PC-9 (cell line): ENCODE measurements around the gene FAAH. TPM values are rescaled to one million over a fixed set of nuclear protein-coding genes. Genes with fewer than 3 reads are reported as not detected.

Experiments used
- BruUV-seq: library from RNA; stranded (reverse); fragments of 400-500 nt; replicated peaks from 2 replicates; lab custom pipeline; 2021; lab: Mats Ljungman, UMichigan
- CTCF ChIA-PET: fragments of 300-600 bp; sonication (Branson Sonifier 250); formaldehyde crosslinking; loops from one replicate; lab custom pipeline; 2022; ENCODE audit warnings: antibody characterized with exemption; lab: Charles Lee
- POLR2A ChIA-PET: fragments of 300-600 bp; sonication (Branson Sonifier 250); formaldehyde crosslinking; loops from one replicate; lab custom pipeline; 2022; ENCODE audit warnings: antibody characterized with exemption; ENCODE audit not compliant: unreplicated experiment; lab: Charles Lee
- DNase-seq, 2 experiments: peaks; one replicate each; pipeline versions ENCODE4 v3.0.0 to v3.0.0-alpha.2; 2015 to 2022; ENCODE audit warnings: mixed read lengths in 1 of 2
- H2AFZ ChIP-seq: fragments of 200-600 bp; sonication (generic); 2 replicates; pipeline ENCODE4 v1.8.1; 2017; ENCODE audit warnings: antibody characterized with exemption
- H3F3A ChIP-seq: fragments of 200-600 bp; sonication (generic); 2 replicates; pipeline ENCODE4 v1.8.1; 2017; ENCODE audit warnings: antibody characterized with exemption, mild to moderate bottlenecking, low read depth; ENCODE audit not compliant: insufficient read depth
- H3K27ac ChIP-seq: fragments of 200-600 bp; sonication (generic); 2 replicates; pipeline ENCODE4 v1.6.1; 2016; ENCODE audit warnings: mixed run types
- H3K27me3 ChIP-seq: fragments of 200-600 bp; sonication (generic); 2 replicates; pipeline ENCODE4 v1.6.1; 2016; ENCODE audit warnings: low read depth, mixed run types; ENCODE audit not compliant: insufficient read depth
- H3K36me3 ChIP-seq: fragments of 200-600 bp; sonication (generic); 2 replicates; pipeline ENCODE4 v1.6.1; 2016; ENCODE audit warnings: low read depth, mixed run types
- H3K4me1 ChIP-seq: fragments of 200-600 bp; sonication (generic); replicated peaks from 2 replicates; pipeline ENCODE4 v1.6.1; 2016; ENCODE audit warnings: mixed run types; ENCODE audit not compliant: insufficient read depth
- H3K4me2 ChIP-seq: fragments of 200-600 bp; sonication (generic); 2 replicates; pipeline ENCODE4 v1.6.1; 2017; ENCODE audit warnings: mixed run types
- H3K4me3 ChIP-seq: fragments of 200-600 bp; sonication (generic); 2 replicates; pipeline ENCODE4 v1.6.1; 2016; ENCODE audit warnings: mixed run types
- H3K79me2 ChIP-seq: fragments of 200-600 bp; sonication (generic); 2 replicates; pipeline ENCODE4 v1.6.1; 2017; ENCODE audit warnings: low read depth, mixed run types
- H3K9me2 ChIP-seq: fragments of 200-600 bp; sonication (generic); 2 replicates; pipeline ENCODE4 v1.8.1; 2017; ENCODE audit warnings: mild to moderate bottlenecking; ENCODE audit not compliant: insufficient read depth
- H3K9me3 ChIP-seq: fragments of 200-600 bp; sonication (generic); 2 replicates; pipeline ENCODE4 v1.8.1; 2016; ENCODE audit warnings: low read depth; ENCODE audit not compliant: insufficient read depth
- H4K20me1 ChIP-seq: fragments of 200-600 bp; sonication (generic); 2 replicates; pipeline ENCODE4 v1.8.1; 2017; ENCODE audit not compliant: insufficient read depth
- EZH2 ChIP-seq: fragments of 200-600 bp; sonication (generic); IDR thresholded peaks from 2 replicates; pipeline ENCODE4 v1.8.0; 2017; ENCODE audit warnings: antibody characterized with exemption, low read depth
- intact Hi-C: fragments of 100-400 bp; cut with micrococcal nuclease; formaldehyde crosslinking; loops from one replicate; pipeline ENCODE4 v1.10.0; 2022; ENCODE audit not compliant: unreplicated experiment
- total RNA-seq: library from RNA; stranded (reverse); gene quantifications from 2 replicates; pipeline ENCODE4 v1.2.3, GENCODE V29; 2021
- TF ChIP-seq, protein P1 (sequence below): fragments of 200-600 bp; sonication (generic); conservative IDR thresholded peaks from 2 replicates; pipeline ENCODE4 v1.6.1; 2017; ENCODE audit warnings: mixed run types, antibody characterized with exemption, mild to moderate bottlenecking, moderate library complexity

Gene FAAH
- total RNA-seq, 1 experiment from 2014 or later = 19.1 TPM

GRCh38 chr1:46407636-46408035 lies 13.5 kb downstream of the FAAH start:
- no peaks in the 10 kb centered on the region for H3K4me1 ChIP-seq
- no peaks in the 10 kb centered on the region for H3F3A ChIP-seq
- intact Hi-C loops = loop anchor here (2.0 to 10.0 kb wide), 5 partner anchors 35 to 767 kb away; partner anchors contain the start of gene EFCAB14
- no peak overlapping the region for H3K4me3 ChIP-seq
- no peaks in the 10 kb centered on the region for H3K9me2 ChIP-seq
- BruUV-seq = no TSS peak
- ChIA-PET CTCF (interaction anchor here (0.7 to 1.2 kb wide), 2 partner anchors 110 to 133 kb away, joined by 3 read pairs; no protein-coding TSS in a partner anchor), POLR2A (no interaction called here)
- DNase-seq = no peak
- H4K20me1 ChIP-seq = no peaks in the 10 kb centered on the region
- no peaks in the 10 kb centered on the region for H3K36me3 ChIP-seq
- no peak for TF ChIP-seq EZH2
- TF ChIP-seq, protein P1, sequence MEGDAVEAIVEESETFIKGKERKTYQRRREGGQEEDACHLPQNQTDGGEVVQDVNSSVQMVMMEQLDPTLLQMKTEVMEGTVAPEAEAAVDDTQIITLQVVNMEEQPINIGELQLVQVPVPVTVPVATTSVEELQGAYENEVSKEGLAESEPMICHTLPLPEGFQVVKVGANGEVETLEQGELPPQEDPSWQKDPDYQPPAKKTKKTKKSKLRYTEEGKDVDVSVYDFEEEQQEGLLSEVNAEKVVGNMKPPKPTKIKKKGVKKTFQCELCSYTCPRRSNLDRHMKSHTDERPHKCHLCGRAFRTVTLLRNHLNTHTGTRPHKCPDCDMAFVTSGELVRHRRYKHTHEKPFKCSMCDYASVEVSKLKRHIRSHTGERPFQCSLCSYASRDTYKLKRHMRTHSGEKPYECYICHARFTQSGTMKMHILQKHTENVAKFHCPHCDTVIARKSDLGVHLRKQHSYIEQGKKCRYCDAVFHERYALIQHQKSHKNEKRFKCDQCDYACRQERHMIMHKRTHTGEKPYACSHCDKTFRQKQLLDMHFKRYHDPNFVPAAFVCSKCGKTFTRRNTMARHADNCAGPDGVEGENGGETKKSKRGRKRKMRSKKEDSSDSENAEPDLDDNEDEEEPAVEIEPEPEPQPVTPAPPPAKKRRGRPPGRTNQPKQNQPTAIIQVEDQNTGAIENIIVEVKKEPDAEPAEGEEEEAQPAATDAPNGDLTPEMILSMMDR = no peak
- H3K4me2 ChIP-seq = no peak overlapping the region
- H3K79me2 ChIP-seq = no peaks in the 10 kb centered on the region
- no peaks in the 10 kb centered on the region for H3K27me3 ChIP-seq
- H3K9me3 ChIP-seq = no peaks in the 10 kb centered on the region
- no peak overlapping the region for H2AFZ ChIP-seq
- no peak overlapping the region for H3K27ac ChIP-seq

GRCh38 chr1:46408356-46409062 lies 14.4 kb downstream of the FAAH start:
- Histone ChIP-seq H2AFZ (no peak overlapping the region), H3K9me3 (no peaks in the 10 kb centered on the region), H3K9me2 (no peaks in the 10 kb centered on the region), H3K79me2 (no peaks in the 10 kb centered on the region), H3K36me3 (no peaks in the 10 kb centered on the region), H3K27me3 (no peaks in the 10 kb centered on the region), H4K20me1 (no peaks in the 10 kb centered on the region), H3K27ac (no peak overlapping the region), H3K4me3 (no peak overlapping the region), H3K4me2 (no peak overlapping the region), H3F3A (no peaks in the 10 kb centered on the region), H3K4me1 (no peaks in the 10 kb centered on the region)
- intact Hi-C loops = loop anchor here (5.0 to 10.0 kb wide), 4 partner anchors 69 to 766 kb away; partner anchors contain the start of gene EFCAB14
- no peak for DNase-seq
- no TSS peak for BruUV-seq
- ChIA-PET POLR2A (interaction anchor here (0.5 kb wide), 1 partner anchor 68 kb away, joined by 17 read pairs; no protein-coding TSS in a partner anchor), CTCF (interaction anchor here (0.7 to 1.2 kb wide), 2 partner anchors 109 to 133 kb away, joined by 3 read pairs; no protein-coding TSS in a partner anchor)
- TF ChIP-seq EZH2 = no peak
- TF ChIP-seq, protein P1 = no peak

DNA sequence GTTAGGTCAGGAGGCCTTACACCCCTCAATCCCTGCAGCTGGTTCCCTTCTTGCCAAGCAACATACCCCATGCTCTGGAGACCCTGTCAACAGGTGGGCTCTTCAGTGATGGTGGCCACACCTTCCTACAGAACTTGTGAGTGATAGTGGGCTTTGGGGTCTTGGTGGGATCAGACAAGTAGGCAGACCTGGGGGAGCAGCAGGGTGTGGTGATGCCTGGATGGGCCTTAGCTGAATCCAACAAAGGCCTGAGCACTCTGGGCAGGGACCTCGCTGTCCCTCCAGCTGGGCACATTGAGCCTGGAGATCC lies 14.9 kb downstream of the FAAH start:
- Histone ChIP-seq H3K36me3 (no peaks in the 10 kb centered on the region), H3K27ac (no peak overlapping the region), H3K9me2 (no peaks in the 10 kb centered on the region), H3K9me3 (no peaks in the 10 kb centered on the region), H3K27me3 (no peaks in the 10 kb centered on the region), H3K4me2 (no peak overlapping the region), H3K4me1 (no peaks in the 10 kb centered on the region), H2AFZ (no peak overlapping the region), H4K20me1 (no peaks in the 10 kb centered on the region), H3F3A (no peaks in the 10 kb centered on the region), H3K79me2 (no peaks in the 10 kb centered on the region), H3K4me3 (no peak overlapping the region)
- BruUV-seq = no TSS peak
- ChIA-PET POLR2A (no interaction called here), CTCF (interaction anchor here (0.6 kb wide), 1 partner anchor 12 kb away, joined by 3 read pairs; no protein-coding TSS in a partner anchor)
- no peak for DNase-seq
- intact Hi-C loops = loop anchor here (5.0 to 10.0 kb wide), 4 partner anchors 68 to 766 kb away; partner anchors contain the start of gene EFCAB14
- TF ChIP-seq, protein P1 = no peak
- no peak for TF ChIP-seq EZH2
